Right atrium auricular region (tissue), 2 donors: ENCODE data around the gene C5orf22. TPM values are rescaled to one million over a fixed set of nuclear protein-coding genes. Genes with fewer than 3 reads are reported as not detected.
A peak's percentile ranks its signal among the peaks of the same experiment; 100 is the strongest.

Source experiments
- DNase-seq: peaks from one replicate; pipeline ENCODE4 v3.0.0-alpha.2; 2019; ENCODE audit warnings: low spot score
- H3K27ac ChIP-seq, 2 donors: fragments of 200-600 bp; sonication (generic); 1 replicate in 1 of 2; 2 replicates in 1 of 2; pipeline ENCODE4 v1.5.1; 2016 to 2019
- H3K27me3 ChIP-seq, 2 donors: fragments of 200-600 bp; sonication (generic); one replicate each; pipeline versions ENCODE4 v1.5.1 to v1.6.0; 2017 to 2019
- H3K36me3 ChIP-seq: fragments of 200-600 bp; sonication (generic); one replicate; pipeline ENCODE4 v1.5.1; 2016
- H3K4me1 ChIP-seq, 2 donors: fragments of 200-600 bp; sonication (generic); one replicate each; pipeline versions ENCODE4 v1.5.1 to v1.6.0; 2017 to 2019
- H3K4me3 ChIP-seq, 2 donors: fragments of 200-600 bp; sonication (generic); 1 replicate in 1 of 2; 2 replicates in 1 of 2; pipeline ENCODE4 v1.5.1; 2017 to 2019; ENCODE audit warnings: mild to moderate bottlenecking in 1 of 2, moderate library complexity in 1 of 2
- H3K9me3 ChIP-seq, 2 donors: fragments of 200-600 bp; sonication (generic); one replicate each; pipeline ENCODE4 v1.5.1; 2019
- CTCF ChIP-seq, 2 donors: fragments of 200-600 bp; sonication (generic); IDR thresholded peaks; one replicate each; pipeline ENCODE4 v1.5.1; 2019; ENCODE audit warnings: antibody characterized with exemption in 2 of 2
- total RNA-seq, 2 donors: library from RNA; depleted of rRNA; stranded (reverse); fragments of >200 nt; gene quantifications; one replicate each; pipeline ENCODE4 v1.1.0, GENCODE V29; 2016

Gene C5orf22
- total RNA-seq = 10 to 100 TPM; 11.3 to 18.8 TPM

GRCh38 chr5:31531888-31532547, at the start of gene C5orf22, which contains the start of gene DROSHA:
Gene C5orf22, plus strand, starts transcription at chr5:31532301. Its CDS starts 92 bp downstream, at chr5:31532393.
Gene DROSHA, minus strand, starts transcription at chr5:31532093. Its CDS starts 3,034 bp downstream, at chr5:31529059.
- H3K27me3 ChIP-seq = no peaks in the 10 kb centered on the region
- TF ChIP-seq CTCF (IDR thresholded peaks at IDR 0.05) = peak in 1 of 2 donors; percentile 33
- peak within 1 kb of the TSS; percentile 61 to 74 for H3K27ac ChIP-seq
- H3K4me3 ChIP-seq = peak within 1 kb of the TSS; percentile 75 to 82
- no peaks in the 10 kb centered on the region for H3K9me3 ChIP-seq
- DNase-seq = peak; percentile 96
- H3K36me3 ChIP-seq = peaks cover 44% of the 10 kb centered on the region
- peaks cover 0 to 31% of the 10 kb centered on the region in 2 donors for H3K4me1 ChIP-seq

- no peak overlapping the region for H3K27ac ChIP-seq
- H3K4me3 ChIP-seq = no peak overlapping the region
- H3K4me1 ChIP-seq = no peaks in the 10 kb centered on the region
- no peak for TF ChIP-seq CTCF (IDR thresholded peaks at IDR 0.05)
- no peaks in the 10 kb centered on the region for H3K27me3 ChIP-seq
- peaks cover 32% of the 10 kb centered on the region for H3K36me3 ChIP-seq
- DNase-seq = no peak
- H3K9me3 ChIP-seq = no peaks in the 10 kb centered on the region
Measured at GRCh38 chr5:31485376-31486207, 46.5 kb upstream of the C5orf22 start.

- H3K27me3 ChIP-seq = no peaks in the 10 kb centered on the region
- no peak for DNase-seq
- H3K9me3 ChIP-seq = no peaks in the 10 kb centered on the region
- no peaks in the 10 kb centered on the region for H3K4me1 ChIP-seq
- H3K4me3 ChIP-seq = no peak overlapping the region
- peaks cover 32% of the 10 kb centered on the region for H3K36me3 ChIP-seq
- TF ChIP-seq CTCF (IDR thresholded peaks at IDR 0.05) = no peak
- no peak overlapping the region for H3K27ac ChIP-seq
Measured at GRCh38 chr5:31486441-31486840, 45.7 kb upstream of the C5orf22 start.

GRCh38 chr5:31487506-31487905, 44.6 kb upstream of the C5orf22 start:
- TF ChIP-seq CTCF (IDR thresholded peaks at IDR 0.05) = no peak
- Histone ChIP-seq H3K4me1 (no peaks in the 10 kb centered on the region), H3K9me3 (no peaks in the 10 kb centered on the region), H3K36me3 (peaks cover 27% of the 10 kb centered on the region), H3K27ac (no peak overlapping the region), H3K4me3 (no peak overlapping the region), H3K27me3 (no peaks in the 10 kb centered on the region)
- DNase-seq = no peak

GRCh38 chr5:31492869-31493268, 39.2 kb upstream of the C5orf22 start:
- no peak for DNase-seq
- peaks cover 54% of the 10 kb centered on the region for H3K36me3 ChIP-seq
- no peaks in the 10 kb centered on the region for H3K4me1 ChIP-seq
- TF ChIP-seq CTCF (IDR thresholded peaks at IDR 0.05) = no peak
- no peaks in the 10 kb centered on the region for H3K27me3 ChIP-seq
- H3K9me3 ChIP-seq = no peaks in the 10 kb centered on the region
- H3K4me3 ChIP-seq = no peak overlapping the region
- H3K27ac ChIP-seq = no peak overlapping the region
